ENCODE results near the gene EIF4EBP2.

EIF4EBP2 gene, protein sequence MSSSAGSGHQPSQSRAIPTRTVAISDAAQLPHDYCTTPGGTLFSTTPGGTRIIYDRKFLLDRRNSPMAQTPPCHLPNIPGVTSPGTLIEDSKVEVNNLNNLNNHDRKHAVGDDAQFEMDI

GRCh38 chr10:70404036-70404786, at the start of gene EIF4EBP2:
Gene EIF4EBP2, plus strand, starts transcription at chr10:70404145. Its CDS starts 257 bp downstream, at chr10:70404402.
- DNase-seq, result peak; percentile 96 to 98 (median 98)

GRCh38 chr10:70354556-70354955, 49.4 kb upstream of the EIF4EBP2 start:
- DNase-seq, result peak; percentile 30 to 54 (median 42)

DNA sequence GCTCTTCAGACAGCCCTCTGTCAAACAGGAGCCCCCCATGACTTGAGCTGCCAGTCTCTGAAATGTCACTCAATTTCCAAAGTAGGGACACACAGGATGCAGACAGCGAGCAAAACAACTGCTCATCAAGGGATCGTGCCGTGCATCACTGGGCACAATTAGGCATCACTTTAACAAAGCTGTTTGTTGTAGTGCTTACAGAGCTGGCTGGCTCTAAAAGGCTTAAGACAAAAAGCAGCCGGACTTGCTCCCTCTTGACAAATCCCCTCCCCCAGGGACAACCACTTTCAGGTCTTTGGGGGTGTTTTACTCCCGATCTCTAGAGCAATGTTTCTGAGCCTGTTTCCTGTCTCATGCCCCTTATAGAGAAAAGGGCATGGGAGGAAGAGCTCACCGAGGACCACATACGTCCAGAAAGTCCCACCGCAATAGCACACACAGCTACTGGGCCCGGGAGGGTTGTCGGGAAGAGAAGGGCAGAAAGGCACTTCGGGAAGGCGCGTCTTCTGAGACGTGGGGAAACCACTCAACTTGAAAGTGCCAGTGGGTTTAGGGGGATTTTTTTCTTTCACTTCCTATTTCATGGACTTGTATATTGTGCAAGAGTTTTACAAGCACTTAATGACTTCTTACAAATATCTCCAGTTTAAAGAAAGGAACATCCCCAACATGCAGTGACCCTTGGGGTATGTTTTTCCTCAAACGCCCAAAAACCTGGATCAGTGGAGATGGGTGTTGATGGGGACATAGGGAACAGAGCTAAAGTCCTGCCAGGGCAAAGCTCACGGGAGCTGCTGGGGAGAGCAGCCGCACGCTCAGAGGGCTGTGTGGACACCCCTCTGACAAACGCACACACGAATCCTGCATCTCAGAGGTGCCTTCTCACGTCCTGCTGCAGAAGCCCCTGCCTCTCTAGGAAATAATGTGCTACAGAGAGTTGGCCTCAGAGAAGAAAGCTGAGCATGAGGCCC, 48.6 kb upstream of the EIF4EBP2 start:
- DNase-seq, result peak; percentile 85 to 96 (median 91)

GRCh38 chr10:70357565-70357964, 46.4 kb upstream of the EIF4EBP2 start:
- peak; percentile 60 to 93 (median 89) for DNase-seq

DNA sequence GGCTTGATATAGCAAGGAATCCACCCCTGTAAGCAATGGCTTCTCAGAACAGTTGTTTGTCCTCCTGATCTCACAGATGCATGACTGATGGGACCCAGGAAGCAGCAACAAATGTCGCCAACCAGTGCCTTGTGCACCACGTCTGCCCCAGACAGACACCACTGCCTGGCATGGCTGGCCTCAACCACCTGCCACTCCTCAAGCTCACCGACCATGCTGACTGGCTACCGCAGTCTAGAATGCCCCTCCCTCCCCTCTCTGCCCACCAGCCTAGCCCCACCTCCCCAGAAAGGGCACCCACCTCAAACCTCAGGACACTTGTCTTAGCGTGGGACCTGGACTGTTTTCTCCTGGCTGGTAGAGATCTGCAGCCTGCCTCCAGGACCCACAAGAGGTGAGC, 45.5 kb upstream of the EIF4EBP2 start:
- DNase-seq, result no peak

- DNase-seq, result no peak
Observed at GRCh38 chr10:70359017-70359550, 44.9 kb upstream of the EIF4EBP2 start.

DNA sequence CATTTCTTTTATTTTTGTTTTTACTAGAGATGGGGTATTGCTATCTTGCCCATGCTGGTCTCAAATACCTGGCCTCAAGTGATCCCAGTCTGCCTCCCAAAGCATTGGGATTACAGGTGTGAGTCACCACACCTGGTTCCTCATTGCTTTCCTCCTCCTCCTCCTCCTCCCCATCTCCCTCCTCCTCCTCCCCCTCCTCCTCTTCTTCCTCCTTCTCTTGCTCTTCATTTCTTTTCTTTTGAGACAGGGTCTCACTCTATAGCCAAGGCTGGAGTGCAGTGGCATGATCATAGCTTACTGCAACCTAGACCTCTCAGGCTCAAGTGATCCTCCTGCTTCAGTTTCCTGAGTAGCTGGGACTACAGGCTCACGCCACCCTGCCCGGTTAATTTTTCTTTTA, 43.7 kb upstream of the EIF4EBP2 start:
- DNase-seq, result no peak

GRCh38 chr10:70362328-70362727, 41.6 kb upstream of the EIF4EBP2 start:
- DNase-seq, result peak in 2 of 3 donors; percentile 32 to 44

DNA sequence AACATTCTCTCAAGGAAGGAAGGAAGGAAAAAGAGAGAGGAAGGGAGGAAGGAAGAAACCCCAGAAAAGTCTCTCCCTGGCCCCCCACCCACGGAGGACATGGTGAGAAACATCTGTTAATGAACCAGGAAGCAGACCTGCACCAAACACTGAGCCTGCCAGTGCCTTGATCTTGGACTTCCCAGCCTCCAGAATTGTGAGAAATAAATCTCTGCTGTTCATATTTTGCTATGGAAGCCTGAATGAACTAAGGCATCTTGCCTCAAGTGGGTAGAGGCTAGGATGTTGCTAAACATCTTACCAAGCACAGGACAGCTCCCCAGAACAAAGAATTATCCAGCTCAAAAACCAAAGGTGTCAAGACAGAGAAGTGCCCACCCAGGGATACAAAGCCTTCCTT, 40.7 kb upstream of the EIF4EBP2 start:
- no peak for DNase-seq

DNA sequence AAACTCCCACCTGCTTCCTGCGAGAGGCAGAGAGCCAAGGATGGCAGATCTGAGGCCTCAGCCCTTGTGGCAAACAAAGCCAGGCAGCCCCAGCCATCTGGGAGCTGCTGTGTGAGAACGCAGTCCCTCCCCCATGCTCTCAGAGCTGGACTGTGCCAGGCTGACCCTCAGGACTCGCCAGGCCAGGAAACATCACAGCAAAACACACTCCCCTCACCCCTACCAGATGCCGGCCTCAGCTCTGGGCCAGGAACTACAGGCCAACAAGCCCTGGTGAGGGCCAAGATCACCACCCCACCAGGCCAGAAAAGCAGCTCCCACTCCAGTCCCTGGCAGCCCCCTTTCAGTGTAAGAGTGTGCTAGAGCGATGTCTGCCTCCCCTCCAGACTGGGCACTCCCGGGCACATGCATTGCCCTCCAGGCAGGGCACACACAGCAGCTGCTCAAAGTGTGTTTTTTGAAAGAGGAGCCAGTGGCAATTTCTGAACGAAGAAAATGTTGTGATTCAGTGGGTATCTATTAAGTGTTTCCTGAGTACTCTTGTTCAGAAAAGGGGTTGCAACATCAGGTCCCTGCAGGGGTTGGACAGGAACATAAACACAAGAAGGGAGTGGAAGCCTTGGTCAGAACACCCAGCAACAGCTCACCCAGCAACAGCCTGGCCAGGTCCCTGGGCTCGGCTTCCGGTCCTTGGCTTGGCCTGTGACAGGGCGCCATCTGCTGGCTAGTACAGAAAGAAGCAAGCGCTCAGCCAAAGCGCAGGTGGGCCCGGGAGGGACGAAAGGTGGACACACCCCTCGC, 39.8 kb upstream of the EIF4EBP2 start:
- DNase-seq, result peak; percentile 90 to 93 (median 93)

DNA sequence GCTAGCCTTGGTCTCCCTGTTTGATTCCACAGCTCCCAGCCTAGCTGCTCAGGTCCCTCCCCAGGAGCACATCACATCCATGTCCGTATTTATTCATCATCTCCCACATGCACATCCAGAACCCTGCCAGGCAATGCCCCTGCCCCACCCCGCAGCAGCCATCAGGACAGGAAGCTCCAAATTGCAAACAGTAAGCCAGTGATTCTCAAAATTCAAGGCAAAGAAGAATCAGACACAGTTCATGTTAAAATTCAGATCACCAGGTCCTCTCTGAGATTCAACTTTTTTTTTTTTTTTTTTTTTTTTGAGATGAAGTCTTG, 39.2 kb upstream of the EIF4EBP2 start:
- DNase-seq, result no peak

- DNase-seq, result no peak
Observed at GRCh38 chr10:70367195-70367796, 36.6 kb upstream of the EIF4EBP2 start.

DNA sequence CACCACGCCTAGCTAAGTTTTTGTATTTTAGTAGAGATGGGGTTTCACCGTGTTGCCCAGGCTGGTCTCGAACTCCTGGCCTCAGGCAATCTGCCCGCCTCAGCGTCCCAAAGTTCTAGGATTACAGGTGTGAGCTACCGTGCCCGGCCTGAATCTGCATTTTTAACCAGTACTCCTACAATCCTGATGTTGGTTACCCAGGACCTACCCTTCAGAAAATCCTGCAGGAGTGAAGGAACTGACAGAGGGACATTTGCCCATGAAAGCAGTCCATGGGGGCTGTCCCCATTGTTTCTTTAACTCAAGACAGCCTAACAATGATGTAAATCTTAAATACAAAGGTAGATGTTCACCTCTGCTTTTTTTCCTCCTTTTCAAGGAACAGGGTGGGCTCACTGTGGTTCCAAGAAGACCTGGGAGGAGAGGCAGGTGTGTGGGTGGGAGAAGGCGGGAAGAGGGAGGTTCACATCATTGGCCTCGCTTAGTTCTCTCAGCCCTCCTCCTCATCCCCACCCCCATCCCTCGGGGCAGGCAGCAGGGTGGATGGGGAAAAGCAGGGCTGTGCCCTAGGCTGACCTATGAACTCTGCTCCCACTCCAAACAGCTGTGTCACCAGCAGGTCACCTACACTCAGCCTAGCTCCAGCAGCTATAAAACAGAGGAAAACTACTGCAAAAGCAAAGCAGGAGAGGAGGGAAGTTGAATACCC, 35.0 kb upstream of the EIF4EBP2 start:
- DNase-seq, result no peak

DNA sequence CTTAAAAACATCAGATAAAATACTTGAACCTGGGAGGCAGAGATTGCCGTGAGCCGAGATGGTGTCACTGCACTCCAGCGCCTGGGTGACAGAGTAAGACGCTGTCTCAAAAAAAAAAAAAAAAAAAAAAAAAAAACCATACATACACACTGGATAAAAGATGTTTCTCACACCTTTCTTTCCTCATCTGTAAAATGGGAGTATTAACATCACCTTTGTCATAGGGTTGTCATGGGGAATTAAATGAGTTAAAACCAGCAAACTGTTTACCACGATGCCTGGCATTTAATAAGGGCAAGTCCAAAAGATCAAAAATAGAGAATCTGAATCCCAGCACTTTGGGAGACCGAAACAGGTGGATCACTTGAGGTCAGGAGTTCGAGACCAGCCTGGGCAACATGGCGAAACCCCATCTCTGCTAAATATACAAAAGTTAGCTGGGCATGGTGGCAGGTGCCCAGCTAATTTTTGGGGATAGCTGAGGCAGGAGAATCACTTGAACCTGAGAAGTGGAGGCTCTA, 34.4 kb upstream of the EIF4EBP2 start:
- DNase-seq, result no peak

GRCh38 chr10:70370766-70371165, 33.2 kb upstream of the EIF4EBP2 start:
- DNase-seq, result no peak

- DNase-seq, result no peak
Observed at GRCh38 chr10:70371846-70372245, 32.1 kb upstream of the EIF4EBP2 start.

DNA sequence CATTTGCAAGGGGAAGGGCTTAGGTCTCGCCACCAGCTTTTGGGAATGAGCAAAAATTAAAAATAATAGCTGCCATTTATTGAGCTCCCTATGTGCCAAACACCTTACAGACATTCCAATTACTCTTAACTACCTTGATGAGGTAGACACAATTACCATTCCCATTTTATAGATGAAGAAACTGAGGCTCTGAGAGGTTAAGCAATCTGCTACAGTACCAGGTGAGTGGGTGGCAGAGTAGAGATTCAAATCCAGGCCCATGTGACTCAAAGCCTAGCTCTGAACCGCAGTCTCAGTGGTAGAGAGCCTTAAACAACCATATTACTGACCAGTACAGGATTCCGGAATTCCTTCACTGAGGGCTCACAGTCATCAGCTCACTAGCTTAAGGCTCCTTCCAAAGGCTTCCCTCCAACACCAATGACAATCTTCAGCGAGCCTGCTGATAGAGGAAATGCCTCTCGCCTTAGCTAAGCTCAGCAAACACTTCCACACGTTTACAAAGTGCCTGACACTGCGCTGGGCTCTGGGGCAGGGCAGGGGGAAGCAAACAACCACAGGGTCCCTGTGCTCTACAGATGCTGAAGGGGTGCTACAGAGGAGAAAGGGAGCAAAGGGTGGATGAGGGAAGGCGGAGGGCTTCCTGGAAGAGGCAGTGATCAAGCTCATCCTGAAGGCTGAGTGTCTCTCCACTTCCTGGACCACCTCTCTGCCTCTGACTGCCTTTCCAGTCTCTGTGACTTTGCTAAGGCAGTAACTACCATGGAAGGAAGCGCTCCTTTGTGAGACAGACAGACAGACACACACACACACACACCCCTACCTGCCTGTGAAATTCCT, 28.9 kb upstream of the EIF4EBP2 start:
- no peak for DNase-seq

DNA sequence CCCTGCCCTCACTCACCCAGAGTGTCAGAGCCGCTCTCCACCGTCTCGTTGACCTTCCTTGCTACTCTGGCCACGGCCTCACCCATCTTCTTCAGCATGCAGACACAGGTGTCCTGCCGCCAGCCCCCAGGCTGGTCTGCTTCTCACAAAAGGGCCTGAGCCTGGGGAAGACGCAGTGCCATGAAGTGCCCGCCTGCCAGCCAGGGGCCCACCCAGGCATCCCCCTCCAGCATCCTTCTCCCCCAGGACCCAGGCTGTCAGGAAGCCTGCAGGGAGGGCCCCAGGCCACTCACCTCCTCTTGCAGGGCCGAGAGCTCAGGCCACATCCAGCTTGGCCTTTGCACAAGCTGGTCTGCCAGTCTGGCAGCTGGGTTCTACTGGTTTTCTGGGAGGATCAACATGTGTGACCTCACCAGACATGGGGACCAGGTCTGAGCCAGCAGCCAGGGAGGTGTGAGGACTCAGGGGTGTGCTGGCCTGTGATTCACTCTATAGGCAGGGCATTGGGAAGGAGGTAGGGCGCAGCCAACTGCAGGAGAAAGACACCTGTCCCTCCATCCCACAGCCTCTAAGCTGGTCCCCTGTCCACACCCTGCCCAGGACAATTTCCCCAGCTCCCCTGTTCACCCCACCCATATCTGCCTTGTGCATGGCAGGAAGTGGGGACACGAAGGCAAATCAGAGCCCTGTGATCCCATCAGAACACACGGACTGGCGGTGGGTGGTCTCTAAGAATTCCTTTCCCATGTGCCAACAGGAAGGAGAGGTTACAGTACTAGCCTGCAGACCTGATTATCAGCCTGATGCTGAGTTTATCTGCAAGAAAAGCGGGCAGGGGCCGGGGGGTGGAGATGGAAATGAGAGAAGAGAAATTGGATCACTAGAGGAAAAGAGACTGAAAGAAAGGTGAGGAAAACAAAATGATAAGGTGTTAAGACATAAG, 27.2 kb upstream of the EIF4EBP2 start:
- DNase-seq, result no peak

DNA sequence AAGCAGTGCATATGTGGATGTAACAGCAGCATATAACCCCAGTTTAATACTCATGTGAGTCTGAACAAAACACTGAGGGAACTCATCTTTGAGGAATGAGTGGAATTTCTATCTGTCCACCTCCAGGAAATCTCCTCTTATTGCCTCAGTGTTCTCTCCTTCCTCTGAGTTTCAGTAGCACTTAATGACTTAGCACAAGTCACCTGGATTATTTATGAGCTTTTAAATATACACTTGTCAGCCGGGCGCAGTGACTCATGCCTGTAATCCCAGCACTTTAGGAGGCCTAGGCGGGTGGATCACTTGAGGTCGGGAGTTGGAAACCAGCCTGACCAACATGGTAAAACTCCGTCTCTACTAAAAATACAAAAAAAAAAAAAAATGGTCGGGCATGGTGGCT, 25.8 kb upstream of the EIF4EBP2 start:
- DNase-seq, result no peak
